IMR-90 (cell line): ENCODE measurements around the gene GRIFIN. TPM values are rescaled to one million over a fixed set of nuclear protein-coding genes. Genes with fewer than 3 reads are reported as not detected.

Experiments
- ATAC-seq: fragments of 200-7000 bp; cut with Tn5 transposase; 2 replicates; pipeline ENCODE4 v1.9.1; 2020; ENCODE audit warnings: low read depth, mild to moderate bottlenecking, moderate library complexity
- BruUV-seq: library from RNA; stranded (reverse); fragments of 400-500 nt; replicated peaks from 2 replicates; lab custom pipeline; 2021; lab: Mats Ljungman, UMichigan
- CTCF ChIA-PET: fragments of 300-600 bp; formaldehyde crosslinking; extraction: SDS; loops from one replicate; lab custom pipeline; 2021; ENCODE audit warnings: antibody characterized with exemption; lab: Yijun Ruan, JAX
- POLR2A ChIA-PET: fragments of 300-600 bp; sonication (Branson Sonifier 250); formaldehyde crosslinking; loops from one replicate; lab custom pipeline; 2022; ENCODE audit warnings: antibody characterized with exemption; ENCODE audit not compliant: unreplicated experiment; lab: Charles Lee
- DNase-seq: peaks from one replicate; pipeline ENCODE4 v3.0.0; 2013
- H2AFZ ChIP-seq: replicated peaks from 2 replicates; pipeline ENCODE3; 2013; ENCODE audit warnings: low read length, mild to moderate bottlenecking; ENCODE audit not compliant: poor library complexity
- H2AK5ac ChIP-seq: 2 replicates; pipeline ENCODE4 v1.6.1; 2013; ENCODE audit warnings: low read depth, low read length, inconsistent platforms
- H2AK9ac ChIP-seq: replicated peaks from 2 replicates; pipeline ENCODE3; 2013; ENCODE audit warnings: mild to moderate bottlenecking, low read depth, low read length, moderate library complexity; ENCODE audit not compliant: poor library complexity
- H2BK120ac ChIP-seq: 2 replicates; pipeline ENCODE4 v1.6.1; 2013; ENCODE audit warnings: low read depth, low read length, inconsistent platforms
- H2BK15ac ChIP-seq: 3 replicates; pipeline ENCODE4 v1.6.1; 2013; ENCODE audit warnings: low read depth, low read length, inconsistent platforms
- H2BK20ac ChIP-seq: 2 replicates; pipeline ENCODE4 v1.6.1; 2013; ENCODE audit warnings: low read depth, mild to moderate bottlenecking, inconsistent platforms, low read length, moderate library complexity
- H2BK5ac ChIP-seq: 2 replicates; pipeline ENCODE4 v1.6.1; 2013; ENCODE audit warnings: mild to moderate bottlenecking, low read depth, low read length, inconsistent platforms; ENCODE audit not compliant: poor library complexity, severe bottlenecking
- H3K14ac ChIP-seq: replicated peaks from 2 replicates; pipeline ENCODE4 v1.6.1; 2013; ENCODE audit warnings: low read depth, low read length, inconsistent platforms
- H3K18ac ChIP-seq: 2 replicates; pipeline ENCODE4 v1.6.1; 2013; ENCODE audit warnings: low read depth, low read length, control low read depth
- H3K23ac ChIP-seq: 2 replicates; pipeline ENCODE4 v1.6.1; 2013; ENCODE audit warnings: low read depth, low read length, inconsistent platforms
- H3K27ac ChIP-seq: 2 replicates; pipeline ENCODE4 v1.5.1; 2013; ENCODE audit warnings: mild to moderate bottlenecking, control low read depth, low read length; ENCODE audit not compliant: insufficient read depth
- H3K27me3 ChIP-seq: 2 replicates; pipeline ENCODE4 v1.6.1; 2013; ENCODE audit warnings: low read length; ENCODE audit not compliant: control insufficient read depth, insufficient read depth
- H3K36me3 ChIP-seq: 2 replicates; pipeline ENCODE4 v1.6.1; 2013; ENCODE audit warnings: low read length, mixed read lengths; ENCODE audit not compliant: control insufficient read depth, insufficient read depth
- H3K4ac ChIP-seq: 2 replicates; pipeline ENCODE4 v1.6.1; 2013; ENCODE audit warnings: low read depth, low read length, inconsistent platforms
- H3K4me1 ChIP-seq: 2 replicates; pipeline ENCODE4 v1.6.1; 2013; ENCODE audit warnings: low read length, mixed read lengths; ENCODE audit not compliant: control insufficient read depth, insufficient read depth
- H3K4me2 ChIP-seq: 2 replicates; pipeline ENCODE4 v1.6.1; 2013; ENCODE audit warnings: low read depth, mild to moderate bottlenecking, control low read depth, low read length, moderate library complexity
- H3K4me3 ChIP-seq: 2 replicates; pipeline ENCODE4 v1.5.1; 2013; ENCODE audit warnings: low read depth, mild to moderate bottlenecking, control low read depth, low read length, moderate library complexity; ENCODE audit not compliant: insufficient read depth
- H3K56ac ChIP-seq: 2 replicates; pipeline ENCODE4 v1.6.1; 2013; ENCODE audit warnings: low read length, inconsistent platforms; ENCODE audit not compliant: insufficient read depth; ENCODE audit errors: extremely low read depth
- H3K79me1 ChIP-seq, 2 experiments: 2 replicates each; pipeline ENCODE4 v1.6.1; 2013; ENCODE audit warnings: low read length in 2 of 2, inconsistent platforms in 1 of 2, low read depth in 1 of 2
- H3K9ac ChIP-seq: 2 replicates; pipeline ENCODE4 v1.6.1; 2013; ENCODE audit warnings: low read depth, low read length, control low read depth
- H3K9me1 ChIP-seq: 2 replicates; pipeline ENCODE4 v1.6.1; 2013; ENCODE audit warnings: low read length, inconsistent platforms; ENCODE audit not compliant: insufficient read depth
- H3K9me3 ChIP-seq: 2 replicates; pipeline ENCODE4 v1.6.1; 2013; ENCODE audit warnings: low read length; ENCODE audit not compliant: control insufficient read depth, insufficient read depth
- H4K20me1 ChIP-seq: 2 replicates; pipeline ENCODE4 v1.6.1; 2013; ENCODE audit warnings: low read length, inconsistent platforms; ENCODE audit not compliant: insufficient read depth
- H4K5ac ChIP-seq: 2 replicates; pipeline ENCODE4 v1.6.1; 2013; ENCODE audit warnings: mild to moderate bottlenecking, low read depth, low read length, control low read depth
- H4K8ac ChIP-seq, 2 experiments: 2 replicates each; pipeline ENCODE4 v1.6.1; 2013; ENCODE audit warnings: low read depth in 2 of 2, low read length in 2 of 2, control low read depth in 1 of 2, inconsistent platforms in 1 of 2
- H4K91ac ChIP-seq: 2 replicates; pipeline ENCODE4 v1.6.1; 2013; ENCODE audit warnings: low read depth, low read length, inconsistent platforms; ENCODE audit not compliant: insufficient read depth
- BHLHE40 ChIP-seq: fragments of 150-350 bp; IDR thresholded peaks from 2 replicates; pipeline ENCODE4 v1.6.1; 2016; ENCODE audit warnings: mild to moderate bottlenecking, low read depth, low read length
- CHD1 ChIP-seq: IDR thresholded peaks from 2 replicates; pipeline ENCODE4 v1.6.1; 2012; ENCODE audit warnings: low read depth, low read length, improper control_type of control experiment
- FOS ChIP-seq: fragments of 150-350 bp; IDR thresholded peaks from 2 replicates; pipeline ENCODE4 v1.6.1; 2016; ENCODE audit warnings: low read depth, low read length
- MAFK ChIP-seq: IDR thresholded peaks from 2 replicates; pipeline ENCODE4 v1.6.1; 2012; ENCODE audit warnings: low read depth, low read length, improper control_type of control experiment
- MAZ ChIP-seq: IDR thresholded peaks from 2 replicates; pipeline ENCODE4 v1.6.1; 2012; ENCODE audit warnings: low read depth, mild to moderate bottlenecking, low read length, improper control_type of control experiment, moderate library complexity, borderline replicate concordance
- MXI1 ChIP-seq: IDR thresholded peaks from 2 replicates; pipeline ENCODE4 v1.6.1; 2012; ENCODE audit warnings: low read depth, mild to moderate bottlenecking, low read length, moderate library complexity, borderline replicate concordance
- NFE2L2 ChIP-seq: fragments of 150-350 bp; IDR thresholded peaks from 2 replicates; pipeline ENCODE4 v1.6.1; 2016; ENCODE audit warnings: low read depth, mild to moderate bottlenecking, low read length
- POLR2A ChIP-seq: IDR thresholded peaks from 2 replicates; pipeline ENCODE4 v1.6.1; 2012; ENCODE audit warnings: mild to moderate bottlenecking, low read depth, low read length
- RAD21 ChIP-seq: IDR thresholded peaks from 2 replicates; pipeline ENCODE4 v1.6.1; 2012; ENCODE audit warnings: low read length, improper control_type of control experiment
- RCOR1 ChIP-seq: IDR thresholded peaks from 2 replicates; pipeline ENCODE4 v1.6.1; 2012; ENCODE audit warnings: mild to moderate bottlenecking, low read length, improper control_type of control experiment; ENCODE audit not compliant: insufficient replicate concordance
- RFX5 ChIP-seq: IDR thresholded peaks from 2 replicates; pipeline ENCODE4 v1.8.0; 2012; ENCODE audit warnings: low read depth, mild to moderate bottlenecking, low read length, moderate library complexity
- WGBS, 2 experiments: methylation state at CpG; one replicate each; pipeline versions ENCODE4 v1.1.5 to v1.1.7; 2013; ENCODE audit warnings: missing lambda C conversion rate in 2 of 2; ENCODE audit not compliant: insufficient read length in 1 of 2; ENCODE audit errors: extremely low coverage in 2 of 2; 5-methylcytosine and 5-hydroxymethylcytosine counted together
- dilution Hi-C: fragments of 300-500 bp; cut with HindIII; formaldehyde crosslinking; loops from one replicate; pipeline ENCODE4 v1.14.3; 2018; ENCODE audit warnings: low sequenced_read_pairs; ENCODE audit not compliant: unreplicated experiment
- in situ Hi-C: fragments of 300-500 bp; cut with MboI; formaldehyde crosslinking; loops from 3 replicates; pipeline ENCODE4 v1.14.3; 2019; ENCODE audit warnings: low sequenced_read_pairs, inconsistent platforms, mixed read lengths
- intact Hi-C: fragments of 100-400 bp; cut with micrococcal nuclease; formaldehyde crosslinking; loops from 2 replicates; pipeline ENCODE4 v1.10.0; 2022
- polyA plus RNA-seq, 3 experiments: library from polyadenylated mRNA; depleted of rRNA; stranded (reverse); fragments of >200 nt; gene quantifications; 2 replicates each; pipeline ENCODE4 v1.2.3, GENCODE V29; 2012; ENCODE audit warnings: low replicate concordance in 1 of 3
- total RNA-seq: library from RNA; depleted of rRNA; stranded (reverse); fragments of >200 nt; gene quantifications from 2 replicates; pipeline ENCODE4 v1.2.3, GENCODE V29; 2012
- TF ChIP-seq, protein P1 (sequence below): fragments of 150-350 bp; IDR thresholded peaks from 2 replicates; pipeline ENCODE4 v1.6.1; 2017; ENCODE audit warnings: mild to moderate bottlenecking, antibody characterized with exemption, low read length, low read depth
- TF ChIP-seq, protein P2 (sequence below): conservative IDR thresholded peaks from 2 replicates; pipeline ENCODE4 v1.5.1; 2012; ENCODE audit warnings: mild to moderate bottlenecking, low read depth, low read length, improper control_type of control experiment
- TF ChIP-seq, protein P3 (sequence below): fragments of 150-350 bp; IDR thresholded peaks from 2 replicates; pipeline ENCODE4 v1.6.1; 2016; ENCODE audit warnings: low read depth, mild to moderate bottlenecking, low read length, moderate library complexity, borderline replicate concordance

GRIFIN gene
- total and polyA plus RNA-seq, 2 of the 4 experiments (the other 2 are of a cell fraction) = not detected

GRCh38 chr7:2502647-2502966, 26.4 kb upstream of the GRIFIN start (continued):
- TF ChIP-seq, protein P1, sequence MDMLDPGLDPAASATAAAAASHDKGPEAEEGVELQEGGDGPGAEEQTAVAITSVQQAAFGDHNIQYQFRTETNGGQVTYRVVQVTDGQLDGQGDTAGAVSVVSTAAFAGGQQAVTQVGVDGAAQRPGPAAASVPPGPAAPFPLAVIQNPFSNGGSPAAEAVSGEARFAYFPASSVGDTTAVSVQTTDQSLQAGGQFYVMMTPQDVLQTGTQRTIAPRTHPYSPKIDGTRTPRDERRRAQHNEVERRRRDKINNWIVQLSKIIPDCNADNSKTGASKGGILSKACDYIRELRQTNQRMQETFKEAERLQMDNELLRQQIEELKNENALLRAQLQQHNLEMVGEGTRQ = no peak
- TF ChIP-seq, protein P2, sequence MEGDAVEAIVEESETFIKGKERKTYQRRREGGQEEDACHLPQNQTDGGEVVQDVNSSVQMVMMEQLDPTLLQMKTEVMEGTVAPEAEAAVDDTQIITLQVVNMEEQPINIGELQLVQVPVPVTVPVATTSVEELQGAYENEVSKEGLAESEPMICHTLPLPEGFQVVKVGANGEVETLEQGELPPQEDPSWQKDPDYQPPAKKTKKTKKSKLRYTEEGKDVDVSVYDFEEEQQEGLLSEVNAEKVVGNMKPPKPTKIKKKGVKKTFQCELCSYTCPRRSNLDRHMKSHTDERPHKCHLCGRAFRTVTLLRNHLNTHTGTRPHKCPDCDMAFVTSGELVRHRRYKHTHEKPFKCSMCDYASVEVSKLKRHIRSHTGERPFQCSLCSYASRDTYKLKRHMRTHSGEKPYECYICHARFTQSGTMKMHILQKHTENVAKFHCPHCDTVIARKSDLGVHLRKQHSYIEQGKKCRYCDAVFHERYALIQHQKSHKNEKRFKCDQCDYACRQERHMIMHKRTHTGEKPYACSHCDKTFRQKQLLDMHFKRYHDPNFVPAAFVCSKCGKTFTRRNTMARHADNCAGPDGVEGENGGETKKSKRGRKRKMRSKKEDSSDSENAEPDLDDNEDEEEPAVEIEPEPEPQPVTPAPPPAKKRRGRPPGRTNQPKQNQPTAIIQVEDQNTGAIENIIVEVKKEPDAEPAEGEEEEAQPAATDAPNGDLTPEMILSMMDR = no peak

GRCh38 chr7:2501947-2502646, 25.9 kb upstream of the GRIFIN start:
- no peak for ATAC-seq
- intact Hi-C loops = no loop called here
- TF ChIP-seq, protein P3, sequence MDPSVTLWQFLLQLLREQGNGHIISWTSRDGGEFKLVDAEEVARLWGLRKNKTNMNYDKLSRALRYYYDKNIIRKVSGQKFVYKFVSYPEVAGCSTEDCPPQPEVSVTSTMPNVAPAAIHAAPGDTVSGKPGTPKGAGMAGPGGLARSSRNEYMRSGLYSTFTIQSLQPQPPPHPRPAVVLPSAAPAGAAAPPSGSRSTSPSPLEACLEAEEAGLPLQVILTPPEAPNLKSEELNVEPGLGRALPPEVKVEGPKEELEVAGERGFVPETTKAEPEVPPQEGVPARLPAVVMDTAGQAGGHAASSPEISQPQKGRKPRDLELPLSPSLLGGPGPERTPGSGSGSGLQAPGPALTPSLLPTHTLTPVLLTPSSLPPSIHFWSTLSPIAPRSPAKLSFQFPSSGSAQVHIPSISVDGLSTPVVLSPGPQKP = no peak
- TF ChIP-seq RAD21 (no peak), MAZ (no peak), RFX5 (no peak), FOS (no peak), RCOR1 (no peak), MXI1 (no peak), CHD1 (no peak), MAFK (no peak), POLR2A (no peak), BHLHE40 (no peak), NFE2L2 (no peak)

More at GRCh38 chr7:2501947-2502646, 25.9 kb upstream of the GRIFIN start:
- Histone ChIP-seq H3K4me3 (no peak overlapping the region), H4K91ac (no peak overlapping the region), H2AK9ac (no peak overlapping the region), H2BK15ac (no peak overlapping the region), H3K9ac (no peak overlapping the region), H3K14ac (no peak overlapping the region), H2AK5ac (no peak overlapping the region), H3K56ac (no peak overlapping the region), H3K9me3 (no peaks in the 10 kb centered on the region), H3K27ac (no peak overlapping the region), H4K5ac (no peak overlapping the region), H3K9me1 (no peaks in the 10 kb centered on the region), H3K18ac (no peak overlapping the region), H3K36me3 (no peaks in the 10 kb centered on the region), H4K8ac (no peak overlapping the region), H3K4me1 (peaks cover 3% of the 10 kb centered on the region; the same call in 1 of the 2 replicates), H4K20me1 (no peaks in the 10 kb centered on the region), H2AFZ (no peak overlapping the region), H2BK20ac (no peak overlapping the region), H3K4ac (no peak overlapping the region), H2BK120ac (no peak overlapping the region), H2BK5ac (no peak overlapping the region), H3K27me3 (peaks cover 5% of the 10 kb centered on the region; the same call in 1 of the 2 replicates), H3K23ac (no peak overlapping the region), H3K4me2 (no peak overlapping the region), H3K79me1 (no peaks in the 10 kb centered on the region)
- ChIA-PET CTCF (no interaction called here), POLR2A (no interaction called here)
- in situ Hi-C loops = no loop called here
- dilution Hi-C loops = no loop called here
- no peak for DNase-seq
- WGBS, 2 experiments = 93% methylated on average over 3 of the region's 9 CpGs; no CpG with 5 or more reads in 1 of the 2 experiments
- BruUV-seq = no TSS peak
